Natural killer cell treated with Interleukin-12 subunit alpha and Interleukin-12 subunit beta and Interleukin-15 and Interleukin-18, amount 100 ng/mL, for 72 hours (primary cell): ENCODE results near the gene SOCS1. TPM values are rescaled to one million over a fixed set of nuclear protein-coding genes. Genes with fewer than 3 reads are reported as not detected.
"Not testable (repeated sequence)": the region's sequence is repeated elsewhere in the genome, so short reads cannot be mapped to it uniquely, and the experiment has no call there.

Experiments used
- ATAC-seq, 2 donors: fragments of 150-1000 bp; cut with Tn5 transposase in 1 of 2; sonication (Bioruptor Pico), chemical (Tn5 transposase) in 1 of 2; 2 replicates each; pipeline ENCODE4 v1.10.0; 2021
- DNase-seq: peaks from one replicate; pipeline ENCODE4 v3.0.0; 2022; ENCODE audit warnings: low spot score
- H3K27ac Mint-ChIP-seq, 2 donors: 1 replicate in 1 of 2; 2 replicates in 1 of 2; pipeline ENCODE4 v1.8.0; 2022; ENCODE audit warnings: mixed read lengths in 2 of 2, mild to moderate bottlenecking in 1 of 2, moderate library complexity in 1 of 2
- H3K27me3 Mint-ChIP-seq, 2 donors: 1 replicate in 1 of 2; 2 replicates in 1 of 2; pipeline ENCODE4 v1.8.0; 2022; ENCODE audit warnings: mixed read lengths in 2 of 2
- H3K36me3 Mint-ChIP-seq: one replicate; pipeline ENCODE4 v1.8.0; 2022; ENCODE audit warnings: mixed read lengths
- H3K4me1 Mint-ChIP-seq, 2 donors: 1 replicate in 1 of 2; 2 replicates in 1 of 2; pipeline ENCODE4 v1.8.0; 2022; ENCODE audit warnings: low read depth in 2 of 2, mixed read lengths in 2 of 2, mild to moderate bottlenecking in 1 of 2
- H3K4me3 Mint-ChIP-seq: one replicate; pipeline ENCODE4 v1.8.0; 2022; ENCODE audit warnings: mixed read lengths
- H3K9me3 Mint-ChIP-seq: 2 replicates; pipeline ENCODE4 v1.8.0; 2022; ENCODE audit warnings: mixed read lengths
- total RNA-seq, 2 donors: library from RNA; stranded (reverse); gene quantifications; one replicate each; pipeline ENCODE4 v1.2.3, GENCODE V29; 2022

The SOCS1 gene
- total RNA-seq, 2 donors from 2014 or later, result 199 to 299 TPM

- peak overlapping the region; percentile 93 to 95 for H3K27ac Mint-ChIP-seq
- H3K36me3 Mint-ChIP-seq, result no peaks in the 10 kb centered on the region
- ATAC-seq (peak; percentile 88 to 89), DNase-seq (peak; percentile 92)
- H3K9me3 Mint-ChIP-seq, result no peaks in the 10 kb centered on the region
- peaks cover 47 to 61% of the 10 kb centered on the region in 2 donors for H3K4me1 Mint-ChIP-seq
- peak overlapping the region; percentile 82 for H3K4me3 Mint-ChIP-seq
- H3K27me3 Mint-ChIP-seq, result no peaks in the 10 kb centered on the region
Measured at GRCh38 chr16:11224894-11225676, 30.9 kb downstream of the SOCS1 start.

GRCh38 chr16:11224096-11224893 is 31.7 kb downstream of the SOCS1 start:
- peaks cover 46 to 59% of the 10 kb centered on the region in 2 donors for H3K4me1 Mint-ChIP-seq
- peaks cover under 1% of the 10 kb centered on the region for H3K9me3 Mint-ChIP-seq

DNA sequence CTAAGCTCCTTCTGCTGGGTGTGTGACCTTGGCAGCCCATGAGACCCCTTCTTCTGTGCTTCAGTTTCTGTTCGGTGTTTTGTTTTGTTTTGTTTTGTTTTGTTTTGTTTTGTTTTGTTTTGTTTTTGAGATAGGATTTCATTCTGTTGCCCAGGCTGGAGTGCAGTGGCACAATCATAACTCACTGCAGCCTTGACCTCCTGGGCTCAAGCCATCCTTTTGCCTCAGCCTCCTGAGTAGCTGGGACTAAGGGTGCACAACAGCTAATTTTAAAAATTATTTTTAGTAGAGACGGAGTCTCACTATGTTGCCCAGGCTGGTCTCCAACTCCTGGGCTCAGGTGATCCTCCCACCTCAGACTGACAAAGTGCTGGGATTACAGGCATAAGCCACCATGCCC is 35.5 kb downstream of the SOCS1 start:
- H3K36me3 Mint-ChIP-seq, result peaks cover 28% of the 10 kb centered on the region
- not testable (repeated sequence) for DNase-seq, H3K27me3 Mint-ChIP-seq, H3K4me3 Mint-ChIP-seq, H3K9me3 Mint-ChIP-seq, ATAC-seq
- peaks cover 53 to 56% of the 10 kb centered on the region in 2 donors for H3K4me1 Mint-ChIP-seq
- H3K27ac Mint-ChIP-seq, result peak overlapping the region; percentile 3 to 6

More at GRCh38 chr16:11224096-11224893, 31.7 kb downstream of the SOCS1 start:
- Mint-ChIP-seq H3K27me3 (no peaks in the 10 kb centered on the region), H3K27ac (peak overlapping the region; percentile 93 to 95), H3K4me3 (peak overlapping the region; percentile 82), H3K36me3 (peaks cover under 1% of the 10 kb centered on the region)
- DNase-seq (peak; percentile 90), ATAC-seq (peak; percentile 74 to 76)

GRCh38 chr16:11219178-11219577 is 36.8 kb downstream of the SOCS1 start:
- peak overlapping the region; percentile 38 for H3K4me3 Mint-ChIP-seq
- no peaks in the 10 kb centered on the region for H3K27me3 Mint-ChIP-seq
- H3K36me3 Mint-ChIP-seq, result peaks cover 28% of the 10 kb centered on the region
- H3K9me3 Mint-ChIP-seq, result peaks cover 8% of the 10 kb centered on the region
- DNase-seq (no peak), ATAC-seq (peak; percentile 72 to 73)
- peaks cover 43% of the 10 kb centered on the region in 2 donors for H3K4me1 Mint-ChIP-seq
- H3K27ac Mint-ChIP-seq, result peak overlapping the region; percentile 3 to 6

GRCh38 chr16:11218604-11218962 is 37.4 kb downstream of the SOCS1 start:
- H3K27me3 Mint-ChIP-seq, result no peaks in the 10 kb centered on the region
- DNase-seq (no peak), ATAC-seq (no peak)
- peaks cover 8% of the 10 kb centered on the region for H3K9me3 Mint-ChIP-seq
- peak overlapping the region; percentile 3 to 6 for H3K27ac Mint-ChIP-seq
- peak overlapping the region; percentile 38 for H3K4me3 Mint-ChIP-seq
- peaks cover 28% of the 10 kb centered on the region for H3K36me3 Mint-ChIP-seq
- H3K4me1 Mint-ChIP-seq, result peaks cover 38 to 40% of the 10 kb centered on the region in 2 donors

DNA sequence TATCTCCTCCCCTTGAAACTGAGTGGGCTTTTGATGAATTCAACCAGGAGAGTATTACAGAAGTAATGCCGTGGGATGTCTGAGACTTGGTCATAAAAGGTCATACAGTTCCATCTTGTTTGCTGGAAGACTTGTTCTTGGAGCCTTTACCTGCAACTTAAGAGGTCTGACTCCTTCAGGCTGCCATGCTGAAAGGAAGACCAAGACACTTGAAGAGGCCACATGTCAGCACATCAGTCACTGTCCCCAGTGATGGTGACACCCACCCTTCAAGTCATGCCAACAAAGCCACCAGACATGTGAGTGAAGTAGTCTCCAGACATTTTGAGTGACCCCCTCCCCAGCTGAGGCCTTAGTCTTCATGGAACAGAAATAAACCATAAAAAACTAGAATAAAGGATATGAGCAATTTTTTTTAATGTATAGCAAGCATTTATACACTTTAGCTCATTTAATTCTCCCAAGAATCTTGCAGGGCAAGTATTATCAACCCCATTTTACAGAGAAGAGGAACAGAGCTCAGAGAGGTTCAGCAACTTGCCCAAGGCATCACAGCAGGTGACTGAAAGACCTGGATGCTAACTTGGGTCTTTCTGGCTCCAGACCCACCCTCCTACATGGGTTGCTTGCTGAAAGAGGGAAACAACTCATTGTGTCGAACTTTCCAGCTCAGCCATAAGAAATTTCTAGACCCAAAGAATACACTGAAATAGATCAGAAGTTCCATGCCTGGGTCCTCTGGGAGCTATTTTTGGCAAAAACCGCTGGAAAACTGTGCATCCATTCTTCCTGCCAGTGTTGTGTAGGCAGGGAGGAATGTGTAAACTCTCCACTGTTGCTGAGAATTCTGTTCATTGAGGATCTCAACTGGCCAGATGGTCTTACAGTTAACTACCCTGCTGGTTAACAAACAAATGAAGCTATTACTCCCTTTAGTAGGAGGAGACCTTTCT is 38.1 kb downstream of the SOCS1 start:
- no peak for DNase-seq
- ATAC-seq, result no peak
- Mint-ChIP-seq H3K9me3 (peaks cover 8% of the 10 kb centered on the region), H3K27ac (peak overlapping the region; percentile 3 to 70), H3K4me3 (peak overlapping the region; percentile 6), H3K27me3 (no peaks in the 10 kb centered on the region), H3K36me3 (peaks cover 28% of the 10 kb centered on the region), H3K4me1 (peaks cover 34 to 36% of the 10 kb centered on the region in 2 donors)

DNA sequence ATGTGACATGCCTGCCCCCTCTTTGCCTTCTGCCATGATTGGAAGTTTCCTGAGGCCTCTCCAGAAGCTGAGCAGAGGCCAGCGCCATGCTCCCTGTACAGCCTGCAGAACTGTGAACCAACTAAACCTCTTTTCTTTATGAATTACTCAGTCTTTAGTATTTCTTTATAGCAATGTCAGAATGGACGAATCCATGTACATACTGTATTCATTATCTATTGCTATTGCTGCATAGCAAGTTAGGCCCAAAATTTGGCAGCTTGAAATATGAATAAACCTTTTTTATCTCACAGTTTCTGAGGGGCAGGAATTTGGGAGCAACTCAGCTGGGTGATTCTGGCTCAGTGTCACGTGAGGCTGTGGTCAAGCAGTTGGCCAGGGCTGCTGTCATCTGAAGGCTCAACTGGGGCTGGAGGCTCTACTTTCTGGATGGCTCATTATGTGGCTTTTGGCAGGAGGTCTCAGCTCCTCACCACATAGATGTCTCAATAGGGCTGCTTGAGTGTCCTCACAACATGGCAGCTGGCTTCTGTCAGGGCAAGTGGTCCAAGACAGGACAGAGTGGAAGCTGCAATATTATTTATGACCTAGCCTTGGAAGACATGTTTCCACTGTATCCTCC is 40.0 kb downstream of the SOCS1 start:
- peaks cover 28% of the 10 kb centered on the region for H3K36me3 Mint-ChIP-seq
- peak; percentile 56 to 70 for ATAC-seq
- H3K27ac Mint-ChIP-seq, result peak overlapping the region; percentile 74 to 83
- H3K4me1 Mint-ChIP-seq, result peaks cover 28 to 43% of the 10 kb centered on the region in 2 donors
- DNase-seq, result peak; percentile 77
- H3K27me3 Mint-ChIP-seq, result no peaks in the 10 kb centered on the region
- H3K9me3 Mint-ChIP-seq, result peaks cover 8% of the 10 kb centered on the region
- H3K4me3 Mint-ChIP-seq, result peak overlapping the region; percentile 36

DNA sequence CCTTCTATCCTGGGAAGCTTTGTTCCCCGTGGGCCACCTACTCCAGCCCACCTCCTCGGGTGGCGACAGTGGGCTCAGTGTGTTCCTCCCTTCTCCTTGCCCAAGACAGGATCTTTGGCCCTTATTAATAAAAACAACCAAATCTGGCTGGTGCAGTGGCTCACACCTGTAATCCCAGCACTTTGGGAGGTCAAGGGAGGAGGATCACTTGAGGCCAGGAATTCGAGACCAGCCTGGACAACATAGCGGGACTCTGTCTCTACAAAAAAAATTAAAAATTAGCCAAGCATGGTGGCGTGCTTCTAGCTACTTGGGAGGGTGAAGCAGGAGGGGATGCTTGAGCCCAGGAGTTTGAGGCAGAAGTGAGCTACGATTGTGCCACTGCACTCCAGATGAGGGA is 42.2 kb downstream of the SOCS1 start:
- H3K4me3 Mint-ChIP-seq, result no peak overlapping the region
- DNase-seq (no peak), ATAC-seq (no peak)
- peaks cover 5% of the 10 kb centered on the region for H3K9me3 Mint-ChIP-seq
- peaks cover 23% of the 10 kb centered on the region for H3K36me3 Mint-ChIP-seq
- H3K27ac Mint-ChIP-seq, result no peak overlapping the region
- peaks cover 11 to 36% of the 10 kb centered on the region in 2 donors for H3K4me1 Mint-ChIP-seq
- no peaks in the 10 kb centered on the region for H3K27me3 Mint-ChIP-seq

- H3K4me1 Mint-ChIP-seq, result peaks cover 8 to 35% of the 10 kb centered on the region in 2 donors
- peaks cover 19% of the 10 kb centered on the region for H3K36me3 Mint-ChIP-seq
- no peak for DNase-seq
- no peak overlapping the region for H3K27ac Mint-ChIP-seq
- ATAC-seq, result peak in 1 of 2 donors; percentile 34
- no peaks in the 10 kb centered on the region for H3K27me3 Mint-ChIP-seq
- H3K4me3 Mint-ChIP-seq, result no peak overlapping the region
- peaks cover 3% of the 10 kb centered on the region for H3K9me3 Mint-ChIP-seq
Measured at GRCh38 chr16:11213373-11213772, 42.6 kb downstream of the SOCS1 start.

GRCh38 chr16:11212798-11213196 is 43.2 kb downstream of the SOCS1 start:
- DNase-seq (no peak), ATAC-seq (no peak)
- no peak overlapping the region for H3K4me3 Mint-ChIP-seq
- H3K4me1 Mint-ChIP-seq, result peaks cover 12 to 41% of the 10 kb centered on the region in 2 donors
- no peak overlapping the region for H3K27ac Mint-ChIP-seq
- peaks cover 3% of the 10 kb centered on the region for H3K9me3 Mint-ChIP-seq
- H3K36me3 Mint-ChIP-seq, result peaks cover 16% of the 10 kb centered on the region
- H3K27me3 Mint-ChIP-seq, result no peaks in the 10 kb centered on the region

- H3K27ac Mint-ChIP-seq, result peak overlapping the region; percentile 14 to 82
Measured at GRCh38 chr16:11211977-11212797, 43.8 kb downstream of the SOCS1 start.

More at GRCh38 chr16:11211977-11212797, 43.8 kb downstream of the SOCS1 start:
- ATAC-seq, result no peak
- Mint-ChIP-seq H3K27me3 (no peaks in the 10 kb centered on the region), H3K36me3 (peaks cover 10% of the 10 kb centered on the region), H3K4me1 (peaks cover 16 to 39% of the 10 kb centered on the region in 2 donors), H3K9me3 (peaks cover 3% of the 10 kb centered on the region), H3K4me3 (no peak overlapping the region)
- DNase-seq, result no peak
